NCI-H345 treated with DMSO at 0.1 percent for 48 hours (cell line): Measurements from ENCODE around the gene SRPX2.
A peak's percentile ranks its signal among the peaks of the same experiment; 100 is the strongest.
"Not testable (repeated sequence)": the region's sequence is repeated elsewhere in the genome, so short reads cannot be mapped to it uniquely, and the experiment has no call there.

ENCODE experiments used
- DNase-seq: peaks from one replicate; lab custom pipeline; 2025; ENCODE audit not compliant: unreplicated experiment; lab: John Stamatoyannopoulos, UW

The SRPX2 gene

DNA sequence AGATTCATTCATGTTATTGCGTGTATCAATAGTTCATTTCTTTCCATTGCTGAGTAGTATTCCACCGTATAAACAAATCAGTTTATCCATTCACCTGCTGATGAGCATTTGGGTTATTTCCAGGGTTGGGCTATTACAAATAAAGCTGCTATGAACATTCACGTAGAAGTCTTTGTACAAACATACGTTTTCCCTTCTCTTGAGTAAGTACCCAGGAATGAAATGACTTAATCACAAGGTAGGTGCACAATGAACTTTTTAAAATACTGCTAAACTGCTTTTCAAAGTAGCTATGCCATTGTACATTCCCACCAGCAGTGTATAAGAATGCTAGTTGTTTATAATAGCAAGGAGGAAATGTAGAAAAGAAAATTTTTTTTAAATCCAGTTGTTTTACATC is 52.0 kb downstream of the SRPX2 start:
- DNase-seq: no peak

DNA sequence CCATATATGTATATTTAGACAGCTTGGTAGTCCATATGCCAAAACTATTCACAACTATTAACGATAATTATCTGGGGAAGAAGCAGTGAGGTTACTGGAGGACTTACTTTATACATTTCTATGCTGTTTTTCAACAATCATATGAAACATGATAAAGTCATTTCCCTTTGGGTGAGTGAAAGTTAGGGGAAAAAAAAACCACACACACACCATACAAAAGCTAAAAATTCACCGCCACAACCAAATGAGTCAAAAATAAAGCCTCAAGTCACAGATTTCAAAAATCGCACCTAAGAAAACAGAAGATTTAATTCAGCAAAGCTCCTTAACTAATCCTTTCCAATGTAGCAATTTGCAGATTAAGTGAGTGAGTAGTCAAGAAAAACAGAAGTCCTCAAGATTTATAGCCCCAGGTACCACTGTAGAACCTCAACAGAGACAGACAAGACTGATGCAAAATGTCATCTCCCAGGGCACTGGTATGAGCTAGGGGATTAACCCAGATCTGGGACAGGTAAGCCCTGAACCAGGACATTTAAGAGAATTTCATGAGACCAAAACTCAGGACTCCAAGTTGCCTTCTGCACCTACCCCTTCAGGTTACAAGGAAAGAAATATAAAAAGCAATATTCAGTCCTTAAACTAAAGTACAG is 52.8 kb downstream of the SRPX2 start:
- no peak for DNase-seq

DNA sequence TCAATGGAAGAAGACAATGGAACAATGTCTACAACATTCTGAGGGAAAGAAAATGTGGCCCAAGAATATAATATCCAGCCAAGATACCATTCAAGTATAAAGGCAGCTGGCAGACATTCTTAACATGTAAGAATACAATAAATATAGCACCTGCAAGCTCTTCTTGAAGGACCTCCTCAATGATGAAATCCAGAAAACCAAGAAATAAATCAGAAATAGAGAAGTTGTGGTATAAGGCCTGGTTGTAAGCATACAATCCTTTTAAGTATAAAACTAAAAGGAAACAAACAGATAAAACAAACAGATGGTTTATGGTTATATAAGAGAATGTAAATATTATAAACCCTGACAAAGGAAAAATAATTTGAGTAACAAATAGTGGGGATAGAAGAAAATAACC is 54.6 kb downstream of the SRPX2 start:
- no peak for DNase-seq

DNA sequence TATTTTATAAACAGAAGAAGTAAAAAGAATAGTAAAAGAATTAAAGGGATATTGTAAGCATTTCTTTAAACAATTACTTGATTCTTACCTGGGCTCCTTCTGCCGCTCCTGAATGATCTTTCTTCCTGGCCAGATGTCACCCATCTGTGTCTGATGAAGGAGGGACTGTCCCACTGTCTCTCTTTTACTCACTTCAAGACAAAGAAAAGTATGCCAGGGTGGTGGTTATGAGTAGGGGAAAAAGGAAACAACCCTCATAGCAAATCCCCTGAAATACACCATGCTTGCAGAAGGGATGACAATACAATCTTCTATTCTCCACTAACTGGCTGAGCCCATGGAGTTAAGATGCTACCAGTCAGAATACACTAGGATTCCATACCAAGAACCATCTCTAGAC is 56.8 kb downstream of the SRPX2 start:
- DNase-seq: no peak

- DNase-seq: no peak
Measured at GRCh38 chrX:100704581-100705203, 60.7 kb downstream of the SRPX2 start.

DNA sequence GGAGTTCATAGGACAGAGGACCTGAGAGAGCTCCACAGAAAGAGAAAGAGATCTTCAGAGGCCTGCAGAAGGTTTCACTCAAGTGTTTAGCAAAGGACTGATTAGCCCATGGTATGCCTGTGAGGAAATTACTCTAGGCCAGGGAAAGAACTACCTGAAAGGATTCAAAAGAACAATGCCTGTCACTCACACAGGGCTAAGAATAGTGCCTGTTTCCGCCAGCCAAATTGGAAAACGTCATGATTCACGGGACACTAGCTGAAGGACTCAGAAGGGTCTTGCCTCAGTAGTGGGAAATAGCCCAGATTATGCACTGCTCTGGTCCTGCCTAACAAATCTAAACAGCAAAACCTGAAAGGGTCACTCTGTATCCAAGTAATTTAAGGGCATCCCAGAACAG is 66.8 kb downstream of the SRPX2 start:
- no peak for DNase-seq

DNA sequence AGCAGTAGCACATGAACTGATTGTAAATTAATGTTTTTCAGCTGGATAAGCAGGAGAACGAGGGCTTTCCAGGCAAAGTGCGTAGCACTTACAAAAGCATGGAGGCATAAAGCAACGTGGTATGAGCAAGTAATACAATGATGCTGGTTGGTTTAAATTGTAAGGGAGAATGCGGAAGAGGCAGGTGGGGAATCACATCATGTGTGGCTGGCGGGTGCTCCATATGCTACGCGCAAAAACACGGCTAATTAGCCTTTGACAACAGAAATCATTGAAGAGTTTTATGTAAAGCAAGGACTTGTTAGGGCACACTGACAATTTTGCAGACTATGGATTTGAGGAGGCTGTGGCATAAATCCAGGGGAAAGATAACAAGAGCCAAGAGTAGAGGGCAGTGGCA is 73.4 kb downstream of the SRPX2 start:
- DNase-seq: peak; percentile 30

DNA sequence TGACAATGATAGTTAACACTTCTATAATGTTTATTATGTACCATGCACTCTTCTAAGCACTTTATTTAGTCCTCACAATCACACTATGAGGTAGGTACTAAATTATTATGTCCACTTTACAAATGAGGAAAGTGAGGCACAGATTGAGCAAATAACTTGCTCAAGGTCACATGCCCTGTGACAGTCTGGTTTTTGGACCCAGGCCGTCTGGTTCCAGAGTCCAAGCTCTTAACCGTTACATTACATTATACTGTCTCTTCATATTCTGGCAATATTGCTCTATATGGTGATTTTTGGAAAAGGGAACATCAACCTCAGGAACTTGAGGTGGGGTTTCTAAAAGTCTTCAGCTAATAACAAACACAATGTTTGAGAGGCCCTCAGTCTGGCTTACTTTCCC is 75.1 kb downstream of the SRPX2 start:
- DNase-seq: no peak

GRCh38 chrX:100720301-100720700 is 76.3 kb downstream of the SRPX2 start:
- DNase-seq: peak; percentile 50

- DNase-seq: no peak
Measured at GRCh38 chrX:100721328-100721727, 77.3 kb downstream of the SRPX2 start.

DNA sequence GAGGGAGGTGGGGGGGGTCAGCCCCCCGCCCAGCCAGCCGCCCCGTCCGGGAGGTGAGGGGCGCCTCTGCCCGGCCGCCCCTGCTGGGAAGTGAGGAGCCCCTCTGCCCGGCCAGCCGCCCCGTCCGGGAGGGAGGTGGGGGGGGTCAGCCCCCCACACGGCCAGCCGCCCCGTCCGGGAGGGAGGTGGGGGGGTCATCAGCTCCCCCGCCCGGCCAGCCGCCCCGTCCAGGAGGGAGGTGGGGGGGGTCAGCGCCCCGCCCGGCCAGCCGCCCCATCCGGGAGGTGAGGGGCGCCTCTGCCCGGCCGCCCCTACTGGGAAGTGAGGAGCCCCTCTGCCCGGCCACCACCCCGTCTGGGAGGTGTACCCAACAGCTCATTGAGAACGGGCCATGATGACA is 80.0 kb downstream of the SRPX2 start:
- not testable (repeated sequence) for DNase-seq
